ENCODE data around the gene ANKAR. TPM values are rescaled to one million over a fixed set of nuclear protein-coding genes. Genes with fewer than 3 reads are reported as not detected.
A peak's percentile ranks its signal among the peaks of the same experiment; 100 is the strongest.
"Not testable (repeated sequence)": the region's sequence is repeated elsewhere in the genome, so short reads cannot be mapped to it uniquely, and the experiment has no call there.

The ANKAR gene
- total RNA-seq, 1 donor from 2014 or later, result 2.0 TPM

- H3K4me3 ChIP-seq (ENCODE audit: low read depth, low read length), result no peak overlapping the region
- no peak for TF ChIP-seq CTCF (conservative IDR thresholded peaks at IDR 0.05; ENCODE audit: low read depth, low read length)
- no peak for DNase-seq (ENCODE audit: low read depth)
Observed at GRCh38 chr2:189660803-189661147, 13.7 kb upstream of the ANKAR start.

- H3K4me3 ChIP-seq (ENCODE audit: low read depth, low read length), result peak within 1 kb of the TSS; percentile 91
- peak; percentile 98 for DNase-seq (ENCODE audit: low read depth)
- TF ChIP-seq CTCF (conservative IDR thresholded peaks at IDR 0.05; ENCODE audit: low read depth, low read length), result peak; percentile 98
Observed at GRCh38 chr2:189661148-189661956, 13.1 kb upstream of the ANKAR start, which contains the start of gene ASNSD1. Gene ASNSD1, plus strand, starts transcription at chr2:189661459. Its CDS starts 4,674 bp downstream, at chr2:189666133.

GRCh38 chr2:189661957-189662321 lies 12.5 kb upstream of the ANKAR start:
- no peak for DNase-seq (ENCODE audit: low read depth)
- H3K4me3 ChIP-seq (ENCODE audit: low read depth, low read length), result peak overlapping the region; percentile 91
- no peak for TF ChIP-seq CTCF (conservative IDR thresholded peaks at IDR 0.05; ENCODE audit: low read depth, low read length)

- no peak for TF ChIP-seq CTCF (conservative IDR thresholded peaks at IDR 0.05; ENCODE audit: low read depth, low read length)
- H3K4me3 ChIP-seq (ENCODE audit: low read depth, low read length), result peak overlapping the region; percentile 91
- DNase-seq (ENCODE audit: low read depth), result no peak
Observed at GRCh38 chr2:189662669-189663226, 11.7 kb upstream of the ANKAR start.

GRCh38 chr2:189663319-189663718 lies 11.2 kb upstream of the ANKAR start:
- DNase-seq (ENCODE audit: low read depth); H3K4me3 ChIP-seq (ENCODE audit: low read depth, low read length): not testable (repeated sequence)

GRCh38 chr2:189669913-189670312 lies 4.6 kb upstream of the ANKAR start:
- DNase-seq (ENCODE audit: low read depth), result no peak
- TF ChIP-seq CTCF (conservative IDR thresholded peaks at IDR 0.05; ENCODE audit: low read depth, low read length), result no peak

GRCh38 chr2:189673661-189674373 lies 653 bp upstream of the ANKAR start:
- TF ChIP-seq CTCF (conservative IDR thresholded peaks at IDR 0.05; ENCODE audit: low read depth, low read length), result no peak
- DNase-seq (ENCODE audit: low read depth), result no peak
- H3K4me3 ChIP-seq (ENCODE audit: low read depth, low read length), result peak overlapping the region; percentile 80

More at GRCh38 chr2:189669913-189670312, 4.6 kb upstream of the ANKAR start:
- no peak overlapping the region for H3K4me3 ChIP-seq (ENCODE audit: low read depth, low read length)

Data from epithelial cell of proximal tubule (primary cell).